SU-DHL-6 (cell line): ENCODE measurements around the gene RND1.

Experiments
- H2AFZ ChIP-seq: fragments of 200-600 bp; sonication (generic); 2 replicates; pipeline ENCODE4 v1.6.1; 2014; ENCODE audit warnings: low read depth, mild to moderate bottlenecking, moderate library complexity, mixed read lengths, antibody characterized with exemption, low read length; ENCODE audit not compliant: severe bottlenecking
- H3F3A ChIP-seq: fragments of 200-600 bp; shearing (Covaris generic); 2 replicates; pipeline ENCODE4 v1.6.0; 2016; ENCODE audit warnings: antibody characterized with exemption, mild to moderate bottlenecking; ENCODE audit not compliant: insufficient read depth
- H3K27ac ChIP-seq: fragments of 200-600 bp; sonication (generic); 2 replicates; pipeline ENCODE4 v1.5.1; 2016; ENCODE audit warnings: low read depth, mild to moderate bottlenecking, low read length, moderate library complexity, mixed read lengths
- H3K27me3 ChIP-seq: fragments of 200-600 bp; sonication (generic), shearing (Covaris generic); 2 replicates; pipeline ENCODE4 v1.6.0; 2014; ENCODE audit warnings: mild to moderate bottlenecking, low read length
- H3K36me3 ChIP-seq: fragments of 200-600 bp; sonication (generic); 2 replicates; pipeline ENCODE4 v1.6.1; 2014; ENCODE audit warnings: mild to moderate bottlenecking, low read length, mixed read lengths
- H3K4me2 ChIP-seq: fragments of 300-600, 200-600 bp; shearing (Covaris generic), sonication (generic); 2 replicates; pipeline ENCODE4 v1.6.0; 2014; ENCODE audit warnings: low read length, low read depth, mild to moderate bottlenecking; ENCODE audit not compliant: poor library complexity, severe bottlenecking
- H3K4me3 ChIP-seq: fragments of 200-600 bp; sonication (generic); 2 replicates; pipeline ENCODE4 v1.5.1; 2014; ENCODE audit warnings: antibody characterized with exemption, low read length, mild to moderate bottlenecking, mixed read lengths; ENCODE audit not compliant: insufficient read depth, poor library complexity, severe bottlenecking
- H3K79me2 ChIP-seq: fragments of 200-600 bp; sonication (generic); 2 replicates; pipeline ENCODE4 v1.6.1; 2014; ENCODE audit warnings: mild to moderate bottlenecking, low read length, moderate library complexity; ENCODE audit not compliant: insufficient read depth
- H3K9ac ChIP-seq: fragments of 200-600 bp; sonication (generic); 2 replicates; pipeline ENCODE4 v1.7.0; 2014; ENCODE audit warnings: mild to moderate bottlenecking, low read length
- H3K9me2 ChIP-seq: fragments of 200-600 bp; sonication (generic); replicated peaks from 2 replicates; pipeline ENCODE4 v1.6.1; 2014; ENCODE audit warnings: low read length; ENCODE audit not compliant: insufficient read depth
- H3K9me3 ChIP-seq: fragments of 200-600 bp; sonication (generic); 2 replicates; pipeline ENCODE4 v1.6.1; 2014; ENCODE audit warnings: low read length, mixed read lengths; ENCODE audit not compliant: insufficient read depth
- H4K20me1 ChIP-seq: fragments of 200-600 bp; sonication (generic); 2 replicates; pipeline ENCODE4 v1.6.1; 2014; ENCODE audit warnings: low read depth, mild to moderate bottlenecking, antibody characterized with exemption, low read length, moderate library complexity, mixed read lengths
- CTCF ChIP-seq: fragments of 200-600 bp; sonication (generic); IDR thresholded peaks from one replicate; pipeline ENCODE4 v1.5.1; 2017; ENCODE audit warnings: antibody characterized with exemption, mild to moderate bottlenecking, low read length, moderate library complexity; ENCODE audit not compliant: insufficient read depth, poor library complexity, severe bottlenecking
- EZH2phosphoT487 ChIP-seq: fragments of 200-600 bp; sonication (generic), shearing (Covaris generic); conservative IDR thresholded peaks from 2 replicates; pipeline ENCODE4 v1.6.1; 2018; ENCODE audit warnings: mild to moderate bottlenecking, antibody characterized with exemption, low read length, moderate library complexity, mixed read lengths

The RND1 gene

GRCh38 chr12:48903982-48904411 lies 38.3 kb upstream of the RND1 start:
- Histone ChIP-seq H3K36me3 (no peaks in the 10 kb centered on the region), H3K79me2 (no peaks in the 10 kb centered on the region), H3K9ac (no peak overlapping the region; the same call in 1 of the 2 replicates), H3K27me3 (no peaks in the 10 kb centered on the region), H2AFZ (peak overlapping the region; percentile 50), H3K9me3 (no peaks in the 10 kb centered on the region), H3K4me2 (peak overlapping the region; percentile 50), H3K4me3 (peak overlapping the region; percentile 38), H3K9me2 (no peaks in the 10 kb centered on the region), H4K20me1 (no peaks in the 10 kb centered on the region), H3F3A (no peaks in the 10 kb centered on the region), H3K27ac (no peak overlapping the region)
- peak; percentile 45 for TF ChIP-seq CTCF
- no peak for TF ChIP-seq EZH2phosphoT487

- no peak overlapping the region for H3K9ac ChIP-seq
- no peak overlapping the region for H3K4me2 ChIP-seq
- TF ChIP-seq CTCF (no peak), EZH2phosphoT487 (no peak)
Measured at GRCh38 chr12:48903363-48903981, 37.8 kb upstream of the RND1 start.

GRCh38 chr12:48901278-48901677 lies 35.6 kb upstream of the RND1 start:
- Histone ChIP-seq H3K27me3 (no peaks in the 10 kb centered on the region), H3K36me3 (no peaks in the 10 kb centered on the region), H3K27ac (no peak overlapping the region), H3K9me2 (no peaks in the 10 kb centered on the region), H3K4me2 (no peak overlapping the region), H2AFZ (no peak overlapping the region), H4K20me1 (no peaks in the 10 kb centered on the region), H3K4me3 (no peak overlapping the region), H3K9ac (no peak overlapping the region), H3K9me3 (no peaks in the 10 kb centered on the region), H3K79me2 (no peaks in the 10 kb centered on the region), H3F3A (no peaks in the 10 kb centered on the region)
- TF ChIP-seq CTCF, result no peak
- no peak for TF ChIP-seq EZH2phosphoT487

More at GRCh38 chr12:48903363-48903981, 37.8 kb upstream of the RND1 start:
- Histone ChIP-seq H4K20me1 (no peaks in the 10 kb centered on the region), H3F3A (no peaks in the 10 kb centered on the region), H3K27ac (no peak overlapping the region), H3K9me3 (no peaks in the 10 kb centered on the region), H2AFZ (no peak overlapping the region), H3K27me3 (no peaks in the 10 kb centered on the region), H3K9me2 (no peaks in the 10 kb centered on the region), H3K36me3 (no peaks in the 10 kb centered on the region), H3K4me3 (no peak overlapping the region), H3K79me2 (no peaks in the 10 kb centered on the region)
